A549 (cell line): Measurements from ENCODE around the gene PALLD.

Experiments used
- BHLHE40 ChIP-seq: IDR thresholded peaks from 2 replicates; pipeline ENCODE4 v1.6.1; 2012; ENCODE audit warnings: low read depth, low read length, inconsistent platforms
- NR3C1 ChIP-seq: fragments of >200 bp; sonication (Bioruptor Twin); formaldehyde crosslinking; IDR thresholded peaks from 3 replicates; pipeline ENCODE4 v1.6.1; 2017
- RAD21 ChIP-seq, 2 experiments: fragments of >200 bp in 1 of 2; sonication (Bioruptor Twin) in 1 of 2; formaldehyde crosslinking in 1 of 2; IDR thresholded peaks in 1 of 2; conservative IDR thresholded peaks in 1 of 2; 2 replicates in 1 of 2; 3 replicates in 1 of 2; pipeline ENCODE4 v1.6.1; 2012 to 2018; ENCODE audit warnings: inconsistent platforms in 1 of 2
- ZC3H11A ChIP-seq: fragments of 450-650 bp; IDR thresholded peaks from 2 replicates; pipeline ENCODE4 v1.6.1; 2014; ENCODE audit warnings: antibody characterized with exemption, mild to moderate bottlenecking
- TF ChIP-seq, protein P1 (sequence below): fragments of >200 bp; sonication (Bioruptor Twin); formaldehyde crosslinking; IDR thresholded peaks from 3 replicates; pipeline ENCODE4 v1.5.1; 2016

DNA sequence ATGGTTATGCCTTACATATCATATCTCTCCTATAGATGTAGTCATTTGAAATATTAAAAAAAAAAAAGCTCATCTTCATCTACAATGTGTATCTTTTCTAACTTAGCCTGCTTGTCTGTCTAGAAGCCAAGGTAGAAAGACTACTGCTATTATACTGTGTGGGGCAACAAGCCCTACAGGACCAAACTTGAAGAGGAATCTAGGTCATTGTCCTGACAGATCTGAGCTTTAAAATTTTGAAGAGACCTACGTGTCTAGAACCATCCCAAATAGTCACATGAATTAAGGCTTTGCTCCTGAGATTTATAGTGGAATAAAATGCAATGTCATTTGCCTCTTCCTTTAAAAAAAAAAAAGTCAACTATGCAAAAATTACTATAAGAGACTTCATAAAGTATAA is 95.8 kb downstream of the PALLD start:
- no peak for TF ChIP-seq NR3C1
- TF ChIP-seq, protein P1, sequence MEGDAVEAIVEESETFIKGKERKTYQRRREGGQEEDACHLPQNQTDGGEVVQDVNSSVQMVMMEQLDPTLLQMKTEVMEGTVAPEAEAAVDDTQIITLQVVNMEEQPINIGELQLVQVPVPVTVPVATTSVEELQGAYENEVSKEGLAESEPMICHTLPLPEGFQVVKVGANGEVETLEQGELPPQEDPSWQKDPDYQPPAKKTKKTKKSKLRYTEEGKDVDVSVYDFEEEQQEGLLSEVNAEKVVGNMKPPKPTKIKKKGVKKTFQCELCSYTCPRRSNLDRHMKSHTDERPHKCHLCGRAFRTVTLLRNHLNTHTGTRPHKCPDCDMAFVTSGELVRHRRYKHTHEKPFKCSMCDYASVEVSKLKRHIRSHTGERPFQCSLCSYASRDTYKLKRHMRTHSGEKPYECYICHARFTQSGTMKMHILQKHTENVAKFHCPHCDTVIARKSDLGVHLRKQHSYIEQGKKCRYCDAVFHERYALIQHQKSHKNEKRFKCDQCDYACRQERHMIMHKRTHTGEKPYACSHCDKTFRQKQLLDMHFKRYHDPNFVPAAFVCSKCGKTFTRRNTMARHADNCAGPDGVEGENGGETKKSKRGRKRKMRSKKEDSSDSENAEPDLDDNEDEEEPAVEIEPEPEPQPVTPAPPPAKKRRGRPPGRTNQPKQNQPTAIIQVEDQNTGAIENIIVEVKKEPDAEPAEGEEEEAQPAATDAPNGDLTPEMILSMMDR: no peak
- no peak for TF ChIP-seq RAD21 (conservative IDR thresholded peaks at IDR 0.05 in 1 of 2, IDR thresholded peaks at IDR 0.05 in 1 of 2)
- TF ChIP-seq ZC3H11A: no peak
- TF ChIP-seq BHLHE40: no peak
